A673 (cell line): ENCODE measurements around the gene KCNJ5. TPM values are rescaled to one million over a fixed set of nuclear protein-coding genes. Genes with fewer than 3 reads are reported as not detected.

Experiments
- BruUV-seq: library from RNA; stranded (reverse); fragments of 400-500 nt; replicated peaks from 2 replicates; lab custom pipeline; 2021; lab: Mats Ljungman, UMichigan
- CTCF ChIA-PET: fragments of 300-600 bp; sonication (Branson Sonifier 250); formaldehyde crosslinking; loops from one replicate; lab custom pipeline; 2022; ENCODE audit warnings: antibody characterized with exemption; lab: Charles Lee
- POLR2A ChIA-PET: fragments of 300-600 bp; sonication (Branson Sonifier 250); formaldehyde crosslinking; loops from one replicate; lab custom pipeline; 2022; ENCODE audit warnings: antibody characterized with exemption; ENCODE audit not compliant: low non-redundant PET; lab: Charles Lee
- DNase-seq: peaks from one replicate; pipeline ENCODE4 v3.0.0-alpha.2; 2015; ENCODE audit warnings: low spot score
- H3K27ac ChIP-seq: fragments of 200-600 bp; sonication (generic); 2 replicates; pipeline ENCODE4 v1.5.1; 2016; ENCODE audit warnings: mixed run types, low read depth, mild to moderate bottlenecking, mixed read lengths, antibody characterized with exemption, low read length; ENCODE audit not compliant: poor library complexity, severe bottlenecking
- H3K27me3 ChIP-seq: fragments of 200-600 bp; sonication (generic); replicated peaks from 2 replicates; pipeline ENCODE4 v1.6.1; 2017; ENCODE audit warnings: mixed run types, low read depth, mild to moderate bottlenecking, mixed read lengths, antibody characterized with exemption, low read length; ENCODE audit not compliant: insufficient read depth, poor library complexity
- H3K36me3 ChIP-seq: fragments of 200-600 bp; sonication (generic); 2 replicates; pipeline ENCODE4 v1.6.1; 2016; ENCODE audit warnings: mixed run types, mild to moderate bottlenecking, mixed read lengths, antibody characterized with exemption, low read length; ENCODE audit not compliant: insufficient read depth, poor library complexity, severe bottlenecking
- H3K4me1 ChIP-seq: fragments of 200-600 bp; sonication (generic); 2 replicates; pipeline ENCODE4 v1.6.1; 2017; ENCODE audit warnings: mixed run types, mild to moderate bottlenecking, mixed read lengths, antibody characterized with exemption, low read length; ENCODE audit not compliant: insufficient read depth, poor library complexity, severe bottlenecking
- H3K4me3 ChIP-seq: fragments of 200-600 bp; sonication (generic); 2 replicates; pipeline ENCODE4 v1.5.1; 2016; ENCODE audit warnings: low read depth, mixed run types, mild to moderate bottlenecking, mixed read lengths, low read length; ENCODE audit not compliant: poor library complexity, severe bottlenecking
- H3K9me3 ChIP-seq: fragments of 200-600 bp; sonication (generic); 2 replicates; pipeline ENCODE4 v1.6.1; 2016; ENCODE audit warnings: mixed run types, low read depth, mild to moderate bottlenecking, mixed read lengths, antibody characterized with exemption, low read length; ENCODE audit not compliant: poor library complexity, severe bottlenecking
- EZH2 ChIP-seq: fragments of 200-600 bp; sonication (generic); IDR thresholded peaks from 2 replicates; pipeline ENCODE4 v1.6.1; 2017; ENCODE audit warnings: borderline replicate concordance, low read depth, mild to moderate bottlenecking, mixed read lengths, antibody characterized with exemption, low read length; ENCODE audit not compliant: poor library complexity, severe bottlenecking
- intact Hi-C: fragments of 100-400 bp; cut with micrococcal nuclease; formaldehyde crosslinking; loops from one replicate; pipeline ENCODE4 v1.10.0; 2022; ENCODE audit not compliant: unreplicated experiment
- total RNA-seq: library from RNA; stranded (reverse); gene quantifications from 2 replicates; pipeline ENCODE4 v1.2.3, GENCODE V29; 2021
- TF ChIP-seq, protein P1 (sequence below): fragments of 300-800, 200-600 bp; sonication (generic); conservative IDR thresholded peaks from 2 replicates; pipeline ENCODE4 v1.5.1; 2017; ENCODE audit warnings: low read depth, mild to moderate bottlenecking, antibody characterized with exemption, low read length, moderate library complexity, mixed read lengths

KCNJ5 gene
- total RNA-seq, 1 experiment from 2014 or later, result not detected

DNA sequence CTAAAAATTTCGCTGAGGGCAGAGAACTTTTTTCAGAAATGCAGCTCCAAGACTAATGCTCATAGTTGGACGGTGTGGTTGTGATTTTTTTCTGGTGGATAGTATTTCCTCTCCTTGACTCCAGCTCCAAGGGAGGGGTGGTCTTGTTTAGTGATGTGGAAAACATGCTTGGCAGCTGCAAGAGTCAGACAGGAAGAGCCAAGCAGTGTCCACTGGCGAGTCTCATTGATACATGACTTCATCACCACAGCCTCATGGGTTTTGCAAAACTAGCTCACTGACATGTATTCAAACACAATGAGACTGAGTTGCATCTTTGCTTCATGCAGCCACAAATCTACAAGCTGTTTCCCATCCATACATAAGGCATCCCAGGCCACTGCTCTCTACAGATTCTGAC, 16.7 kb upstream of the KCNJ5 start:
- ChIA-PET POLR2A (no interaction called here), CTCF (no interaction called here)
- Histone ChIP-seq H3K9me3 (no peaks in the 10 kb centered on the region), H3K4me3 (no peak overlapping the region), H3K27me3 (no peaks in the 10 kb centered on the region), H3K36me3 (no peaks in the 10 kb centered on the region), H3K27ac (no peak overlapping the region), H3K4me1 (no peaks in the 10 kb centered on the region)
- intact Hi-C loops, result no loop called here
- no TSS peak for BruUV-seq
- TF ChIP-seq EZH2, result no peak
- TF ChIP-seq, protein P1, sequence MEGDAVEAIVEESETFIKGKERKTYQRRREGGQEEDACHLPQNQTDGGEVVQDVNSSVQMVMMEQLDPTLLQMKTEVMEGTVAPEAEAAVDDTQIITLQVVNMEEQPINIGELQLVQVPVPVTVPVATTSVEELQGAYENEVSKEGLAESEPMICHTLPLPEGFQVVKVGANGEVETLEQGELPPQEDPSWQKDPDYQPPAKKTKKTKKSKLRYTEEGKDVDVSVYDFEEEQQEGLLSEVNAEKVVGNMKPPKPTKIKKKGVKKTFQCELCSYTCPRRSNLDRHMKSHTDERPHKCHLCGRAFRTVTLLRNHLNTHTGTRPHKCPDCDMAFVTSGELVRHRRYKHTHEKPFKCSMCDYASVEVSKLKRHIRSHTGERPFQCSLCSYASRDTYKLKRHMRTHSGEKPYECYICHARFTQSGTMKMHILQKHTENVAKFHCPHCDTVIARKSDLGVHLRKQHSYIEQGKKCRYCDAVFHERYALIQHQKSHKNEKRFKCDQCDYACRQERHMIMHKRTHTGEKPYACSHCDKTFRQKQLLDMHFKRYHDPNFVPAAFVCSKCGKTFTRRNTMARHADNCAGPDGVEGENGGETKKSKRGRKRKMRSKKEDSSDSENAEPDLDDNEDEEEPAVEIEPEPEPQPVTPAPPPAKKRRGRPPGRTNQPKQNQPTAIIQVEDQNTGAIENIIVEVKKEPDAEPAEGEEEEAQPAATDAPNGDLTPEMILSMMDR, result no peak
- no peak for DNase-seq

- H3K36me3 ChIP-seq, result no peaks in the 10 kb centered on the region
- no peaks in the 10 kb centered on the region for H3K9me3 ChIP-seq
- POLR2A ChIA-PET, result no interaction called here
- CTCF ChIA-PET, result interaction anchor here (0.9 kb wide), 1 partner anchor 9 kb away, joined by 3 read pairs; no protein-coding TSS in a partner anchor
- DNase-seq, result no peak
- TF ChIP-seq EZH2, result no peak
- TF ChIP-seq, protein P1, result no peak
- no peak overlapping the region for H3K4me3 ChIP-seq
- BruUV-seq, result no TSS peak
- intact Hi-C loops, result no loop called here
- no peak overlapping the region for H3K27ac ChIP-seq
- peaks cover 2% of the 10 kb centered on the region for H3K4me1 ChIP-seq
- no peaks in the 10 kb centered on the region for H3K27me3 ChIP-seq
These were observed 15.0 kb upstream of the KCNJ5 start for GRCh38 chr11:128876133-128876650.

DNA sequence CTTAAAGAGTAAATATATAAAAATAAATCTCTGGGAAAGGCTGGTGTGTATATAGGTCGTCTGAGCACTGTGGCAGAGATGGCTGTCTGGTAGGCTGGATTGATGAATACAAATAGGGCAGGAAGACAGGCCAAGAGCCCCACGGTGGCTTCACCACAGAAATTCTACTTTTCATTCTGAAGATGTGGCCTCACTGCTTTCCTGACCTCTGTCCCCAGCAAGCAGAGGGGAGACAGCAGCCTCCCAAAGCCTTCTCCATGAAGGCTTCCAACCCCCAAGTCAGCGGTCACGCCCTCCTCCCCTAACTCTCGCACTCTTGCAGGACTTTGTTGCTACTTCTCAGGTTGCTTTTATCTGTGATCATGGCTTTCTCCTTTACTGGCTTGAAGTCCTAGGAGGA, 13.4 kb upstream of the KCNJ5 start:
- TF ChIP-seq EZH2, result no peak
- TF ChIP-seq, protein P1, result no peak
- Histone ChIP-seq H3K27me3 (no peaks in the 10 kb centered on the region), H3K27ac (no peak overlapping the region), H3K9me3 (no peaks in the 10 kb centered on the region), H3K4me3 (no peak overlapping the region), H3K36me3 (no peaks in the 10 kb centered on the region), H3K4me1 (peaks cover 4% of the 10 kb centered on the region)
- CTCF ChIA-PET, result no interaction called here
- no TSS peak for BruUV-seq
- no peak for DNase-seq
- intact Hi-C loops, result no loop called here
- POLR2A ChIA-PET, result no interaction called here
